Hepatocyte (in vitro differentiated cells): ENCODE data around the gene BACH2.

Source experiments
- EZH2 ChIP-seq: fragments of 200-600 bp; sonication (generic); IDR thresholded peaks from 2 replicates; pipeline ENCODE4 v1.6.1; 2016; ENCODE audit warnings: antibody characterized with exemption, mild to moderate bottlenecking, borderline replicate concordance
- EZH2phosphoT487 ChIP-seq: fragments of 200-600 bp; sonication (generic); IDR thresholded peaks from one replicate; pipeline ENCODE4 v1.6.1; 2018; ENCODE audit warnings: antibody characterized with exemption, mild to moderate bottlenecking, low read depth, moderate library complexity; ENCODE audit not compliant: unreplicated experiment, severe bottlenecking
- TF ChIP-seq, protein P1 (sequence below): fragments of 200-600 bp; sonication (generic); IDR thresholded peaks from 2 replicates; pipeline ENCODE4 v1.5.1; 2016; ENCODE audit warnings: antibody characterized with exemption, mild to moderate bottlenecking; ENCODE audit not compliant: poor library complexity

- TF ChIP-seq, protein P1, sequence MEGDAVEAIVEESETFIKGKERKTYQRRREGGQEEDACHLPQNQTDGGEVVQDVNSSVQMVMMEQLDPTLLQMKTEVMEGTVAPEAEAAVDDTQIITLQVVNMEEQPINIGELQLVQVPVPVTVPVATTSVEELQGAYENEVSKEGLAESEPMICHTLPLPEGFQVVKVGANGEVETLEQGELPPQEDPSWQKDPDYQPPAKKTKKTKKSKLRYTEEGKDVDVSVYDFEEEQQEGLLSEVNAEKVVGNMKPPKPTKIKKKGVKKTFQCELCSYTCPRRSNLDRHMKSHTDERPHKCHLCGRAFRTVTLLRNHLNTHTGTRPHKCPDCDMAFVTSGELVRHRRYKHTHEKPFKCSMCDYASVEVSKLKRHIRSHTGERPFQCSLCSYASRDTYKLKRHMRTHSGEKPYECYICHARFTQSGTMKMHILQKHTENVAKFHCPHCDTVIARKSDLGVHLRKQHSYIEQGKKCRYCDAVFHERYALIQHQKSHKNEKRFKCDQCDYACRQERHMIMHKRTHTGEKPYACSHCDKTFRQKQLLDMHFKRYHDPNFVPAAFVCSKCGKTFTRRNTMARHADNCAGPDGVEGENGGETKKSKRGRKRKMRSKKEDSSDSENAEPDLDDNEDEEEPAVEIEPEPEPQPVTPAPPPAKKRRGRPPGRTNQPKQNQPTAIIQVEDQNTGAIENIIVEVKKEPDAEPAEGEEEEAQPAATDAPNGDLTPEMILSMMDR: no peak
- TF ChIP-seq EZH2: no peak
- no peak for TF ChIP-seq EZH2phosphoT487
These were observed 224.1 kb downstream of the BACH2 start for GRCh38 chr6:90072501-90072900.
